ENCODE measurements around the gene DOK5. TPM values are rescaled to one million over a fixed set of nuclear protein-coding genes. Genes with fewer than 3 reads are reported as not detected.
"Not testable (repeated sequence)": the region's sequence is repeated elsewhere in the genome, so short reads cannot be mapped to it uniquely, and the experiment has no call there.

The DOK5 gene
- total and polyA plus RNA-seq, 10 of the 15 experiments (the other 5 are each of a cell fraction or from before 2014, with no cell fraction given), result 0.03 TPM; not detected in 9

DNA sequence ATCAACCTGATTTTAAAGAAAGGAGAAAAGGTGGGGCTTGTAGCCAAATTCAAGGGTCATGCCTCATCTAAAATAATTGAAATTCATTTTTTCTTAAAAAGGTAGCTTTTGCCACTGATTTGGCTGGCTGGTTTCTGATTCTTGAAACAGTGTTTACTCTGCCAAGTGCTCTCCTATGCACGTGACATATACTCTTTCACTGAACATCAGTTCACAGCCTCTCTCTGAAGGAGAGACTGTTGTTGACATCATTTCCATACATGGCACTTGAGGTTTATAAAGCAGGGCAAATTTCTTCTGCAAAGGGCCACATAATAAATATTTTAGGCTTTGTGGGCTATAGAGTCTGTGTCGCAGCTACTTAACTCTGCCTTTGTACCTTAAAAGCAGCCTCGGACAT lies 40.4 kb upstream of the DOK5 start (continued):
- TF ChIP-seq MTA3 (IDR thresholded peaks at IDR 0.05; ENCODE audit: borderline replicate concordance, low read length), result no peak
- TF ChIP-seq, protein P1, sequence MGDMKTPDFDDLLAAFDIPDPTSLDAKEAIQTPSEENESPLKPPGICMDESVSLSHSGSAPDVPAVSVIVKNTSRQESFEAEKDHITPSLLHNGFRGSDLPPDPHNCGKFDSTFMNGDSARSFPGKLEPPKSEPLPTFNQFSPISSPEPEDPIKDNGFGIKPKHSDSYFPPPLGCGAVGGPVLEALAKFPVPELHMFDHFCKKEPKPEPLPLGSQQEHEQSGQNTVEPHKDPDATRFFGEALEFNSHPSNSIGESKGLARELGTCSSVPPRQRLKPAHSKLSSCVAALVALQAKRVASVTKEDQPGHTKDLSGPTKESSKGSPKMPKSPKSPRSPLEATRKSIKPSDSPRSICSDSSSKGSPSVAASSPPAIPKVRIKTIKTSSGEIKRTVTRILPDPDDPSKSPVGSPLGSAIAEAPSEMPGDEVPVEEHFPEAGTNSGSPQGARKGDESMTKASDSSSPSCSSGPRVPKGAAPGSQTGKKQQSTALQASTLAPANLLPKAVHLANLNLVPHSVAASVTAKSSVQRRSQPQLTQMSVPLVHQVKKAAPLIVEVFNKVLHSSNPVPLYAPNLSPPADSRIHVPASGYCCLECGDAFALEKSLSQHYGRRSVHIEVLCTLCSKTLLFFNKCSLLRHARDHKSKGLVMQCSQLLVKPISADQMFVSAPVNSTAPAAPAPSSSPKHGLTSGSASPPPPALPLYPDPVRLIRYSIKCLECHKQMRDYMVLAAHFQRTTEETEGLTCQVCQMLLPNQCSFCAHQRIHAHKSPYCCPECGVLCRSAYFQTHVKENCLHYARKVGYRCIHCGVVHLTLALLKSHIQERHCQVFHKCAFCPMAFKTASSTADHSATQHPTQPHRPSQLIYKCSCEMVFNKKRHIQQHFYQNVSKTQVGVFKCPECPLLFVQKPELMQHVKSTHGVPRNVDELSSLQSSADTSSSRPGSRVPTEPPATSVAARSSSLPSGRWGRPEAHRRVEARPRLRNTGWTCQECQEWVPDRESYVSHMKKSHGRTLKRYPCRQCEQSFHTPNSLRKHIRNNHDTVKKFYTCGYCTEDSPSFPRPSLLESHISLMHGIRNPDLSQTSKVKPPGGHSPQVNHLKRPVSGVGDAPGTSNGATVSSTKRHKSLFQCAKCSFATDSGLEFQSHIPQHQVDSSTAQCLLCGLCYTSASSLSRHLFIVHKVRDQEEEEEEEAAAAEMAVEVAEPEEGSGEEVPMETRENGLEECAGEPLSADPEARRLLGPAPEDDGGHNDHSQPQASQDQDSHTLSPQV (IDR thresholded peaks at IDR 0.05), result no peak
- TF ChIP-seq SREBF2 (IDR thresholded peaks at IDR 0.05; ENCODE audit: low read length), result no peak
- no peak for TF ChIP-seq KAT2A (conservative IDR thresholded peaks at IDR 0.05; ENCODE audit: control insufficient read depth, low read depth, low read length)

DNA sequence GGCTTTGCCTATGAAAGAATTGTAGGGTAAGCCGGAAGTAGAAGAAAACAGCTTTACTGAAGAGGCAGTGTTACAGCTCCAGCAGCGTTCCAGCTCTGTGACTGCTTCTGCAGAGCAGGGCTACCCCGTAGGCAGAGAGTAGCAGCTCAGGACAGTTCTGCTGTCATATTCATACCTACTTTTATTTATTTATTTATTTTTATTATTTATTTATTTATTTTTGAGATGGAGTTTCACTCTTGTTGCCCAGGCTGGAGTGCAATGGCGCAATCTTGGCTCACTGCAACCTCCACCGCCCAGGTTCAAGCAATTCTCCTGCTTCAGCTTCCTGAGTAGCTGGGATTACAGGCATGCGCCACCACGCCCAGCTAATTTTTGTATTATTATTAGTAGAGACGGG lies 39.0 kb upstream of the DOK5 start:
- H3K9ac ChIP-seq (ENCODE audit: control insufficient read depth, insufficient read depth, low read length); H3K27me3 ChIP-seq (replicated peaks in 1 of 2; ENCODE audit: control insufficient read depth in 2 of 2, insufficient read depth in 2 of 2, low read length in 1 of 2); DNase-seq (ENCODE audit: low read depth, low spot score); intact Hi-C loops (cut with micrococcal nuclease; ENCODE audit: unreplicated experiment); H2AFZ ChIP-seq (ENCODE audit: control insufficient read depth, low read depth, low read length); FAIRE-seq; H3K36me3 ChIP-seq (ENCODE audit: control insufficient read depth in 2 of 2, insufficient read depth in 2 of 2, low read length in 1 of 2); POLR2A ChIA-PET; H3K4me3 ChIP-seq; CTCF ChIA-PET; H3K9me3 ChIP-seq (replicated peaks; ENCODE audit: control insufficient read depth, insufficient read depth, low read length); H4K20me1 ChIP-seq (ENCODE audit: control insufficient read depth, insufficient read depth); H3K27ac ChIP-seq (ENCODE audit: control insufficient read depth, insufficient read depth); ATAC-seq; H3K4me1 ChIP-seq (ENCODE audit: control insufficient read depth, insufficient read depth, low read length); BruUV-seq (replicated peaks); in situ Hi-C loops (cut with MboI); H3K4me2 ChIP-seq (ENCODE audit: control insufficient read depth, insufficient read depth); RAD21 ChIA-PET (ENCODE audit: unreplicated experiment); H3K79me2 ChIP-seq (ENCODE audit: control insufficient read depth, insufficient read depth, low read length): not testable (repeated sequence)
- SMC1A ChIA-PET (ENCODE audit: uncharacterized antibody, unreplicated experiment), result interaction anchor here (1.6 kb wide), 1 partner anchor 23 kb away, joined by 3 read pairs; no protein-coding TSS in a partner anchor
- 37% methylated on average over 8 of the region's 8 CpGs for WGBS (ENCODE audit: insufficient coverage, insufficient replicate concordance, low lambda C conversion rate, missing lambda C conversion rate)
